OCI-LY7 (cell line): ENCODE data around the gene CTU2.

Experiments
- CTCF ChIP-seq: fragments of 200-600 bp; sonication (generic); conservative IDR thresholded peaks from 2 replicates; pipeline ENCODE4 v1.5.1; 2014; ENCODE audit warnings: mild to moderate bottlenecking, antibody characterized with exemption, low read length, moderate library complexity, mixed read lengths
- EZH2phosphoT487 ChIP-seq: fragments of 200-600 bp; sonication (generic); IDR thresholded peaks from 2 replicates; pipeline ENCODE4 v1.6.1; 2018; ENCODE audit warnings: low read depth, borderline replicate concordance, mild to moderate bottlenecking, mixed run types, antibody characterized with exemption, low read length, moderate library complexity, mixed read lengths

GRCh38 chr16:88726981-88727380, 20.7 kb downstream of the CTU2 start:
- TF ChIP-seq CTCF (no peak), EZH2phosphoT487 (no peak)
